ENCODE results near the gene ELF3.

DNA sequence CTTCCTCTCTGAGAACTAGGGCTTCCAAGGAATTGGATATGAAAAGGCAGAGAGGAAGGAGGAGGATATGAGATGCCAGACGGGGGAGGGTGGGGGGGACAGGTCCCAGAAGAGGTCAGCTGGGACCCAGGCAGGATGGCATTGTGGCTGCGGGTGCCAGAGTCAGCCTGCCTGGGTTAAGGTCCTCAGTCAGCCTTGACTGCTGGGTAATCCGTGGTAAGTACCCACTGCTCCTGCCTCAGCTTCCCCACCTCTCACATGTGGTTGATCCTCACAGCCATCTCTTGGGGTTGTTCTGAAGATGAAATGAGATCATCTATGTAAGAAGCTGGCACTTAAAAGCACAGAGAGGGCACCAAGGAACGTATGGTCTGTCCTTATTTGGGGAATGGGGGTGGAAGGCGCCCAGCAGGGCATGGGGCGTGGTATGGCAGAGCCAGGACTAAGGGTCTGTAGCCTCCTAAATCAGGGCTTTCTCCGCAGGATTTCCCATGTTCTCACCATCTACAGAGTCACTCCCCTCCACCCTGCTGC, 23.8 kb downstream of the ELF3 start:
- TF ChIP-seq POLR2A (IDR thresholded peaks at IDR 0.05): no peak
- TF ChIP-seq, protein P1, sequence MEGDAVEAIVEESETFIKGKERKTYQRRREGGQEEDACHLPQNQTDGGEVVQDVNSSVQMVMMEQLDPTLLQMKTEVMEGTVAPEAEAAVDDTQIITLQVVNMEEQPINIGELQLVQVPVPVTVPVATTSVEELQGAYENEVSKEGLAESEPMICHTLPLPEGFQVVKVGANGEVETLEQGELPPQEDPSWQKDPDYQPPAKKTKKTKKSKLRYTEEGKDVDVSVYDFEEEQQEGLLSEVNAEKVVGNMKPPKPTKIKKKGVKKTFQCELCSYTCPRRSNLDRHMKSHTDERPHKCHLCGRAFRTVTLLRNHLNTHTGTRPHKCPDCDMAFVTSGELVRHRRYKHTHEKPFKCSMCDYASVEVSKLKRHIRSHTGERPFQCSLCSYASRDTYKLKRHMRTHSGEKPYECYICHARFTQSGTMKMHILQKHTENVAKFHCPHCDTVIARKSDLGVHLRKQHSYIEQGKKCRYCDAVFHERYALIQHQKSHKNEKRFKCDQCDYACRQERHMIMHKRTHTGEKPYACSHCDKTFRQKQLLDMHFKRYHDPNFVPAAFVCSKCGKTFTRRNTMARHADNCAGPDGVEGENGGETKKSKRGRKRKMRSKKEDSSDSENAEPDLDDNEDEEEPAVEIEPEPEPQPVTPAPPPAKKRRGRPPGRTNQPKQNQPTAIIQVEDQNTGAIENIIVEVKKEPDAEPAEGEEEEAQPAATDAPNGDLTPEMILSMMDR (IDR thresholded peaks at IDR 0.05): no peak

All from esophagus squamous epithelium (tissue), 4 donors.